Endothelial cell of umbilical vein (primary cell): ENCODE results near the gene EVC. TPM values are rescaled to one million over a fixed set of nuclear protein-coding genes. Genes with fewer than 3 reads are reported as not detected.

ENCODE experiments used
- BruUV-seq: library from RNA; stranded (reverse); fragments of 400-500 nt; replicated peaks from 2 replicates; lab custom pipeline; 2021; lab: Mats Ljungman, UMichigan
- CTCF ChIA-PET: fragments of 300-600, 350-600 bp; sonication (Branson Sonifier 250); formaldehyde crosslinking; loops from one replicate; lab custom pipeline; 2021; ENCODE audit warnings: antibody characterized with exemption, inconsistent platforms; lab: Charles Lee
- POLR2A ChIA-PET: fragments of 300-600, 350-600 bp; sonication (Branson Sonifier 250); formaldehyde crosslinking; loops from one replicate; lab custom pipeline; 2021; ENCODE audit warnings: antibody characterized with exemption, inconsistent platforms; lab: Charles Lee
- DNase-seq: peaks from one replicate; pipeline ENCODE4 v3.0.0-alpha.2; 2011; ENCODE audit warnings: low read depth, low spot score
- FAIRE-seq: peaks from 2 replicates; lab custom pipeline; 2011; peaks lifted over from hg19 to GRCh38; lab: Jason Lieb, UNC
- H2AFZ ChIP-seq: 2 replicates; pipeline ENCODE4 v1.6.0; 2012; ENCODE audit warnings: low read depth, low read length, control low read depth, inconsistent platforms
- H3K27ac ChIP-seq: 2 replicates; pipeline ENCODE4 v1.5.1; 2011; ENCODE audit warnings: low read depth, mild to moderate bottlenecking, control low read depth, low read length, moderate library complexity; ENCODE audit not compliant: insufficient read depth
- H3K27me3 ChIP-seq, 2 experiments: 2 replicates each; pipeline versions ENCODE4 v1.6.0 to v1.6.1; 2011; ENCODE audit warnings: low read length in 2 of 2, mixed read lengths in 1 of 2; ENCODE audit not compliant: control insufficient read depth in 2 of 2, insufficient read depth in 2 of 2
- H3K36me3 ChIP-seq, 2 experiments: 2 replicates in 1 of 2; 3 replicates in 1 of 2; pipeline ENCODE4 v1.5.1; 2011; ENCODE audit warnings: low read length in 2 of 2, mild to moderate bottlenecking in 1 of 2, moderate library complexity in 1 of 2; ENCODE audit not compliant: control insufficient read depth in 2 of 2, insufficient read depth in 2 of 2; ENCODE audit errors: extremely low read depth in 1 of 2
- H3K4me1 ChIP-seq: 3 replicates; pipeline ENCODE4 v1.5.1; 2011; ENCODE audit warnings: mild to moderate bottlenecking, low read length; ENCODE audit not compliant: control insufficient read depth, insufficient read depth; ENCODE audit errors: extremely low read depth
- H3K4me2 ChIP-seq: 2 replicates; pipeline ENCODE4 v1.6.1; 2011; ENCODE audit warnings: low read length, control low read depth, mixed read lengths; ENCODE audit not compliant: insufficient read depth
- H3K4me3 ChIP-seq, 3 experiments: fragments of 200-600 bp in 1 of 3; sonication (generic), shearing (Covaris generic) in 1 of 3; replicated peaks in 1 of 3; 2 replicates each; pipeline ENCODE4 v1.5.1; 2011 to 2016; ENCODE audit warnings: control low read depth in 3 of 3, low read length in 3 of 3, mild to moderate bottlenecking in 2 of 3, inconsistent platforms in 1 of 3, low read depth in 1 of 3, moderate library complexity in 1 of 3; ENCODE audit not compliant: insufficient read depth in 1 of 3
- H3K79me2 ChIP-seq: 2 replicates; pipeline ENCODE4 v1.6.0; 2012; ENCODE audit warnings: low read length, inconsistent platforms; ENCODE audit not compliant: control insufficient read depth, insufficient read depth
- H3K9ac ChIP-seq: replicated peaks from 2 replicates; pipeline ENCODE3; 2011; ENCODE audit warnings: low read length, control low read depth; ENCODE audit not compliant: insufficient read depth; ENCODE audit errors: extremely low read depth
- H3K9me1 ChIP-seq: replicated peaks from 3 replicates; pipeline ENCODE4 v1.6.0; 2011; ENCODE audit warnings: mild to moderate bottlenecking, low read length; ENCODE audit not compliant: control insufficient read depth, insufficient read depth; ENCODE audit errors: extremely low read depth
- H3K9me3 ChIP-seq: replicated peaks from 2 replicates; pipeline ENCODE4 v1.5.1; 2012; ENCODE audit warnings: low read length, inconsistent platforms; ENCODE audit not compliant: control insufficient read depth, insufficient read depth
- H4K20me1 ChIP-seq: replicated peaks from 2 replicates; pipeline ENCODE3; 2011; ENCODE audit warnings: mild to moderate bottlenecking, low read length; ENCODE audit not compliant: control insufficient read depth, insufficient read depth; ENCODE audit errors: extremely low read depth
- EZH2 ChIP-seq: IDR thresholded peaks from 2 replicates; pipeline ENCODE4 v1.6.1; 2012; ENCODE audit warnings: borderline replicate concordance, low read depth, mild to moderate bottlenecking, moderate library complexity, low read length, inconsistent platforms; ENCODE audit not compliant: severe bottlenecking
- FOS ChIP-seq: IDR thresholded peaks from 2 replicates; pipeline ENCODE4 v1.6.1; 2011; ENCODE audit warnings: mild to moderate bottlenecking, low read length, moderate library complexity, borderline replicate concordance; ENCODE audit not compliant: insufficient read depth
- GATA2 ChIP-seq: IDR thresholded peaks from 2 replicates; pipeline ENCODE4 v1.7.0; 2011; ENCODE audit warnings: low read depth, mild to moderate bottlenecking, moderate library complexity, mixed read lengths, low read length; ENCODE audit not compliant: insufficient read length, insufficient read depth
- JUN ChIP-seq: IDR thresholded peaks from 2 replicates; pipeline ENCODE4 v1.6.1; 2011; ENCODE audit warnings: borderline replicate concordance, low read depth; ENCODE audit not compliant: insufficient read length, insufficient read depth
- MAX ChIP-seq: IDR thresholded peaks from 2 replicates; pipeline ENCODE4 v1.6.1; 2011; ENCODE audit not compliant: insufficient read depth, insufficient read length
- MYC ChIP-seq: IDR thresholded peaks from one replicate; pipeline ENCODE4 v1.6.1; 2011; ENCODE audit warnings: mild to moderate bottlenecking, low read depth, low read length
- POLR2A ChIP-seq: IDR thresholded peaks from 2 replicates; pipeline ENCODE4 v1.6.1; 2012; ENCODE audit warnings: low read depth, mild to moderate bottlenecking, control low read depth, low read length
- POLR2AphosphoS5 ChIP-seq: IDR thresholded peaks from 2 replicates; pipeline ENCODE4 v1.6.1; 2012; ENCODE audit warnings: low read depth, mild to moderate bottlenecking, control low read depth, low read length, moderate library complexity; ENCODE audit not compliant: insufficient read depth
- dilution Hi-C: fragments of 300-500 bp; cut with MboI; formaldehyde crosslinking; loops from one replicate; pipeline ENCODE4 v1.15.0; 2019; ENCODE audit warnings: low sequenced_read_pairs; ENCODE audit not compliant: extremely low pct_ligation_motif_present
- intact Hi-C: fragments of 100-400 bp; cut with micrococcal nuclease; formaldehyde crosslinking; loops from one replicate; pipeline ENCODE4 v1.10.0; 2022
- polyA plus RNA-seq, 4 experiments: library from polyadenylated mRNA; depleted of rRNA in 3 of 4; stranded (reverse) in 3 of 4; unstranded in 1 of 4; fragments of >200 nt; gene quantifications; 2 replicates each; pipeline versions ENCODE4 v1.2.1 to v1.2.3, GENCODE V29; 2011 to 2012; ENCODE audit warnings: missing spikeins in 1 of 4
- total RNA-seq: library from RNA; stranded (reverse); gene quantifications from 2 replicates; pipeline ENCODE4 v1.2.3, GENCODE V29; 2021
- TF ChIP-seq, protein P1 (sequence below), 2 donors: IDR thresholded peaks; 1 replicate in 1 of 2; 2 replicates in 1 of 2; pipeline ENCODE4 v1.5.1; 2011; ENCODE audit warnings: low read length in 2 of 2, mild to moderate bottlenecking in 2 of 2, moderate library complexity in 2 of 2, control low read depth in 1 of 2, inconsistent platforms in 1 of 2, low read depth in 1 of 2; ENCODE audit not compliant: insufficient read depth in 1 of 2; ENCODE audit errors: extremely low read depth in 1 of 2

The EVC gene
- total and polyA plus RNA-seq, 2 donors (not counting 3 experiments of a cell fraction or from before 2014, with no cell fraction given) = 6.3 to 31.6 TPM

GRCh38 chr4:5683566-5683965 is 27.4 kb upstream of the EVC start:
- intact Hi-C loops = no loop called here
- Histone ChIP-seq H3K4me3 (no peak overlapping the region), H3K36me3 (peaks cover 4 to 45% of the 10 kb centered on the region in 2 experiments), H3K79me2 (no peaks in the 10 kb centered on the region), H3K4me2 (no peak overlapping the region), H2AFZ (no peak overlapping the region), H3K4me1 (no peaks in the 10 kb centered on the region), H3K27me3 (no peaks in the 10 kb centered on the region), H3K9ac (no peak overlapping the region), H3K9me1 (no peaks in the 10 kb centered on the region), H3K9me3 (no peaks in the 10 kb centered on the region), H4K20me1 (no peaks in the 10 kb centered on the region), H3K27ac (no peak overlapping the region)
- dilution Hi-C loops = no loop called here
- POLR2A ChIA-PET = no interaction called here
- CTCF ChIA-PET = interaction anchor here (0.5 kb wide), 1 partner anchor 106 kb away, joined by 3 read pairs; no protein-coding TSS in a partner anchor
- FAIRE-seq (no peak), DNase-seq (no peak)
- TF ChIP-seq FOS (no peak), POLR2A (no peak), EZH2 (no peak), GATA2 (no peak)
- TF ChIP-seq, protein P1, sequence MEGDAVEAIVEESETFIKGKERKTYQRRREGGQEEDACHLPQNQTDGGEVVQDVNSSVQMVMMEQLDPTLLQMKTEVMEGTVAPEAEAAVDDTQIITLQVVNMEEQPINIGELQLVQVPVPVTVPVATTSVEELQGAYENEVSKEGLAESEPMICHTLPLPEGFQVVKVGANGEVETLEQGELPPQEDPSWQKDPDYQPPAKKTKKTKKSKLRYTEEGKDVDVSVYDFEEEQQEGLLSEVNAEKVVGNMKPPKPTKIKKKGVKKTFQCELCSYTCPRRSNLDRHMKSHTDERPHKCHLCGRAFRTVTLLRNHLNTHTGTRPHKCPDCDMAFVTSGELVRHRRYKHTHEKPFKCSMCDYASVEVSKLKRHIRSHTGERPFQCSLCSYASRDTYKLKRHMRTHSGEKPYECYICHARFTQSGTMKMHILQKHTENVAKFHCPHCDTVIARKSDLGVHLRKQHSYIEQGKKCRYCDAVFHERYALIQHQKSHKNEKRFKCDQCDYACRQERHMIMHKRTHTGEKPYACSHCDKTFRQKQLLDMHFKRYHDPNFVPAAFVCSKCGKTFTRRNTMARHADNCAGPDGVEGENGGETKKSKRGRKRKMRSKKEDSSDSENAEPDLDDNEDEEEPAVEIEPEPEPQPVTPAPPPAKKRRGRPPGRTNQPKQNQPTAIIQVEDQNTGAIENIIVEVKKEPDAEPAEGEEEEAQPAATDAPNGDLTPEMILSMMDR (IDR thresholded peaks at IDR 0.05; ENCODE audit: extremely low read depth in 1 of 2, insufficient read depth in 1 of 2, low read depth in 1 of 2, low read length in 2 of 2) = no peak
- BruUV-seq = no TSS peak

- peaks cover 6 to 54% of the 10 kb centered on the region in 2 experiments for H3K36me3 ChIP-seq
- no peak overlapping the region for H3K27ac ChIP-seq
- no peaks in the 10 kb centered on the region for H3K27me3 ChIP-seq
- no peak overlapping the region for H3K9ac ChIP-seq
- no peak overlapping the region for H2AFZ ChIP-seq
- BruUV-seq = no TSS peak
- dilution Hi-C loops = no loop called here
- POLR2A ChIA-PET = no interaction called here
- no peaks in the 10 kb centered on the region for H4K20me1 ChIP-seq
- DNase-seq (no peak), FAIRE-seq (no peak)
- H3K9me1 ChIP-seq = no peaks in the 10 kb centered on the region
- H3K4me3 ChIP-seq = no peak overlapping the region
- H3K9me3 ChIP-seq = no peaks in the 10 kb centered on the region
- CTCF ChIA-PET = no interaction called here
- intact Hi-C loops = no loop called here
- TF ChIP-seq MYC (no peak), FOS (no peak), JUN (no peak), GATA2 (no peak), POLR2AphosphoS5 (no peak), EZH2 (no peak), MAX (no peak), POLR2A (no peak)
- TF ChIP-seq, protein P1 (IDR thresholded peaks at IDR 0.05; ENCODE audit: extremely low read depth in 1 of 2, insufficient read depth in 1 of 2, low read depth in 1 of 2, low read length in 2 of 2) = no peak
- no peak overlapping the region for H3K4me2 ChIP-seq
- H3K79me2 ChIP-seq = no peaks in the 10 kb centered on the region
- H3K4me1 ChIP-seq = no peaks in the 10 kb centered on the region
Measured at GRCh38 chr4:5685296-5685695, 25.7 kb upstream of the EVC start.
